ENCODE data around the gene DGKI.

The DGKI gene

GRCh38 chr7:137877027-137877675, 30.4 kb upstream of the DGKI start:
- H3K79me2 ChIP-seq (ENCODE audit: low read length): no peaks in the 10 kb centered on the region
- no peak overlapping the region for H3K4me2 ChIP-seq (ENCODE audit: low read length)
- H3K4me3 ChIP-seq (ENCODE audit: low read length): no peak overlapping the region
- H3K9ac ChIP-seq (ENCODE audit: low read length): no peak overlapping the region
- no peaks in the 10 kb centered on the region for H3K4me1 ChIP-seq (ENCODE audit: low read length)
- H2AFZ ChIP-seq (ENCODE audit: low read depth, low read length): no peak overlapping the region
- H4K20me1 ChIP-seq (ENCODE audit: insufficient read depth, low read length): no peaks in the 10 kb centered on the region
- H3K36me3 ChIP-seq (replicated peaks; ENCODE audit: low read depth, low read length): peaks cover 91% of the 10 kb centered on the region
- H3K9me3 ChIP-seq (ENCODE audit: insufficient read depth, low read length): no peaks in the 10 kb centered on the region
- no peak overlapping the region for H3K27ac ChIP-seq (ENCODE audit: low read length)
- no peak for TF ChIP-seq EZH2phosphoT487 (IDR thresholded peaks at IDR 0.05; ENCODE audit: low read depth)
- TF ChIP-seq, protein P1, sequence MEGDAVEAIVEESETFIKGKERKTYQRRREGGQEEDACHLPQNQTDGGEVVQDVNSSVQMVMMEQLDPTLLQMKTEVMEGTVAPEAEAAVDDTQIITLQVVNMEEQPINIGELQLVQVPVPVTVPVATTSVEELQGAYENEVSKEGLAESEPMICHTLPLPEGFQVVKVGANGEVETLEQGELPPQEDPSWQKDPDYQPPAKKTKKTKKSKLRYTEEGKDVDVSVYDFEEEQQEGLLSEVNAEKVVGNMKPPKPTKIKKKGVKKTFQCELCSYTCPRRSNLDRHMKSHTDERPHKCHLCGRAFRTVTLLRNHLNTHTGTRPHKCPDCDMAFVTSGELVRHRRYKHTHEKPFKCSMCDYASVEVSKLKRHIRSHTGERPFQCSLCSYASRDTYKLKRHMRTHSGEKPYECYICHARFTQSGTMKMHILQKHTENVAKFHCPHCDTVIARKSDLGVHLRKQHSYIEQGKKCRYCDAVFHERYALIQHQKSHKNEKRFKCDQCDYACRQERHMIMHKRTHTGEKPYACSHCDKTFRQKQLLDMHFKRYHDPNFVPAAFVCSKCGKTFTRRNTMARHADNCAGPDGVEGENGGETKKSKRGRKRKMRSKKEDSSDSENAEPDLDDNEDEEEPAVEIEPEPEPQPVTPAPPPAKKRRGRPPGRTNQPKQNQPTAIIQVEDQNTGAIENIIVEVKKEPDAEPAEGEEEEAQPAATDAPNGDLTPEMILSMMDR (IDR thresholded peaks at IDR 0.05; ENCODE audit: low read depth, low read length): no peak
- no peaks in the 10 kb centered on the region for H3K27me3 ChIP-seq (ENCODE audit: low read depth, low read length)

- Histone ChIP-seq H3K27me3 (ENCODE audit: low read depth, low read length) (no peaks in the 10 kb centered on the region), H4K20me1 (ENCODE audit: insufficient read depth, low read length) (no peaks in the 10 kb centered on the region), H3K4me1 (ENCODE audit: low read length) (no peaks in the 10 kb centered on the region), H3K4me3 (ENCODE audit: low read length) (no peak overlapping the region), H3K9ac (ENCODE audit: low read length) (no peak overlapping the region), H3K36me3 (replicated peaks; ENCODE audit: low read depth, low read length) (peaks cover 86% of the 10 kb centered on the region), H3K9me3 (ENCODE audit: insufficient read depth, low read length) (no peaks in the 10 kb centered on the region), H3K4me2 (ENCODE audit: low read length) (no peak overlapping the region), H3K27ac (ENCODE audit: low read length) (no peak overlapping the region), H3K79me2 (ENCODE audit: low read length) (no peaks in the 10 kb centered on the region), H2AFZ (ENCODE audit: low read depth, low read length) (no peak overlapping the region)
- TF ChIP-seq, protein P1 (IDR thresholded peaks at IDR 0.05; ENCODE audit: low read depth, low read length): no peak
- no peak for TF ChIP-seq EZH2phosphoT487 (IDR thresholded peaks at IDR 0.05; ENCODE audit: low read depth)
Measured at GRCh38 chr7:137875746-137876145, 29.0 kb upstream of the DGKI start.

GRCh38 chr7:137873979-137874777, 27.4 kb upstream of the DGKI start:
- Histone ChIP-seq H3K36me3 (replicated peaks; ENCODE audit: low read depth, low read length) (peaks cover 82% of the 10 kb centered on the region), H2AFZ (ENCODE audit: low read depth, low read length) (no peak overlapping the region), H4K20me1 (ENCODE audit: insufficient read depth, low read length) (no peaks in the 10 kb centered on the region), H3K9ac (ENCODE audit: low read length) (no peak overlapping the region), H3K27me3 (ENCODE audit: low read depth, low read length) (no peaks in the 10 kb centered on the region), H3K27ac (ENCODE audit: low read length) (no peak overlapping the region), H3K9me3 (ENCODE audit: insufficient read depth, low read length) (no peaks in the 10 kb centered on the region), H3K4me2 (ENCODE audit: low read length) (no peak overlapping the region), H3K4me1 (ENCODE audit: low read length) (no peaks in the 10 kb centered on the region), H3K79me2 (ENCODE audit: low read length) (no peaks in the 10 kb centered on the region), H3K4me3 (ENCODE audit: low read length) (no peak overlapping the region)
- TF ChIP-seq, protein P1 (IDR thresholded peaks at IDR 0.05; ENCODE audit: low read depth, low read length): no peak
- TF ChIP-seq EZH2phosphoT487 (IDR thresholded peaks at IDR 0.05; ENCODE audit: low read depth): no peak

- Histone ChIP-seq H3K79me2 (ENCODE audit: low read length) (no peaks in the 10 kb centered on the region), H3K27ac (ENCODE audit: low read length) (no peak overlapping the region), H3K27me3 (ENCODE audit: low read depth, low read length) (no peaks in the 10 kb centered on the region), H3K4me2 (ENCODE audit: low read length) (no peak overlapping the region), H4K20me1 (ENCODE audit: insufficient read depth, low read length) (no peaks in the 10 kb centered on the region), H3K9ac (ENCODE audit: low read length) (no peak overlapping the region), H3K4me1 (ENCODE audit: low read length) (no peaks in the 10 kb centered on the region), H2AFZ (ENCODE audit: low read depth, low read length) (no peak overlapping the region), H3K36me3 (replicated peaks; ENCODE audit: low read depth, low read length) (peaks cover 78% of the 10 kb centered on the region), H3K9me3 (ENCODE audit: insufficient read depth, low read length) (no peaks in the 10 kb centered on the region), H3K4me3 (ENCODE audit: low read length) (no peak overlapping the region)
- TF ChIP-seq EZH2phosphoT487 (IDR thresholded peaks at IDR 0.05; ENCODE audit: low read depth): no peak
- TF ChIP-seq, protein P1 (IDR thresholded peaks at IDR 0.05; ENCODE audit: low read depth, low read length): no peak
Measured at GRCh38 chr7:137873524-137873923, 26.8 kb upstream of the DGKI start.
